Right atrium auricular region (tissue), 2 donors: ENCODE data around the gene XPO1. TPM values are rescaled to one million over a fixed set of nuclear protein-coding genes. Genes with fewer than 3 reads are reported as not detected.

Source experiments
- DNase-seq: peaks from one replicate; pipeline ENCODE4 v3.0.0-alpha.2; 2019; ENCODE audit warnings: low spot score
- H3K27ac ChIP-seq, 2 donors: fragments of 200-600 bp; sonication (generic); 1 replicate in 1 of 2; 2 replicates in 1 of 2; pipeline ENCODE4 v1.5.1; 2016 to 2019
- H3K27me3 ChIP-seq, 2 donors: fragments of 200-600 bp; sonication (generic); one replicate each; pipeline versions ENCODE4 v1.5.1 to v1.6.0; 2017 to 2019
- H3K36me3 ChIP-seq: fragments of 200-600 bp; sonication (generic); one replicate; pipeline ENCODE4 v1.5.1; 2016
- H3K4me1 ChIP-seq, 2 donors: fragments of 200-600 bp; sonication (generic); one replicate each; pipeline versions ENCODE4 v1.5.1 to v1.6.0; 2017 to 2019
- H3K4me3 ChIP-seq, 2 donors: fragments of 200-600 bp; sonication (generic); 1 replicate in 1 of 2; 2 replicates in 1 of 2; pipeline ENCODE4 v1.5.1; 2017 to 2019; ENCODE audit warnings: mild to moderate bottlenecking in 1 of 2, moderate library complexity in 1 of 2
- H3K9me3 ChIP-seq, 2 donors: fragments of 200-600 bp; sonication (generic); one replicate each; pipeline ENCODE4 v1.5.1; 2019
- CTCF ChIP-seq, 2 donors: fragments of 200-600 bp; sonication (generic); IDR thresholded peaks; one replicate each; pipeline ENCODE4 v1.5.1; 2019; ENCODE audit warnings: antibody characterized with exemption in 2 of 2
- total RNA-seq, 2 donors: library from RNA; depleted of rRNA; stranded (reverse); fragments of >200 nt; gene quantifications; one replicate each; pipeline ENCODE4 v1.1.0, GENCODE V29; 2016

XPO1 gene
- total RNA-seq, 2 donors from 2014 or later: 44.7 to 56.1 TPM

DNA sequence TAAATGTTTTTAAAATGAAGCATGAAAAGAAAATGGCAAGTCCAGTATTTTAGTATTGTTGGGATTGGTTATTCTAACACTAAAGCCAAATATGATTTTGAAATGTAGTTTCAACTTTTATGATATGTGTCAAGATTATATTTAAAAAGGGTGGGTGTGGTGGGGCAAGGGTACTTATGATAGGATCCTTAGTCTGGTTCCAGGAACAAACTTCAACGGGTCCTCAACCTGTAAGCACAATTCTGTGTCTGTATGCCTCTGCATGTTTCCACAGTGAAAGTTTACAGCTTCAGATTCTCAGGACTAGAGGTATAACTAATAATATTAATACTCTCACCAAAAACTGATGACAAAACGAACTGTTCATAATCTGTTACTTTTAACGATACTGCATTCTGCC, 73.1 kb downstream of the XPO1 start:
- Histone ChIP-seq H3K27me3 (no peaks in the 10 kb centered on the region), H3K4me3 (no peak overlapping the region), H3K36me3 (peaks cover 3% of the 10 kb centered on the region), H3K9me3 (no peaks in the 10 kb centered on the region), H3K27ac (no peak overlapping the region), H3K4me1 (peaks cover 0 to 38% of the 10 kb centered on the region in 2 donors)
- DNase-seq: no peak
- no peak for TF ChIP-seq CTCF (IDR thresholded peaks at IDR 0.05)

DNA sequence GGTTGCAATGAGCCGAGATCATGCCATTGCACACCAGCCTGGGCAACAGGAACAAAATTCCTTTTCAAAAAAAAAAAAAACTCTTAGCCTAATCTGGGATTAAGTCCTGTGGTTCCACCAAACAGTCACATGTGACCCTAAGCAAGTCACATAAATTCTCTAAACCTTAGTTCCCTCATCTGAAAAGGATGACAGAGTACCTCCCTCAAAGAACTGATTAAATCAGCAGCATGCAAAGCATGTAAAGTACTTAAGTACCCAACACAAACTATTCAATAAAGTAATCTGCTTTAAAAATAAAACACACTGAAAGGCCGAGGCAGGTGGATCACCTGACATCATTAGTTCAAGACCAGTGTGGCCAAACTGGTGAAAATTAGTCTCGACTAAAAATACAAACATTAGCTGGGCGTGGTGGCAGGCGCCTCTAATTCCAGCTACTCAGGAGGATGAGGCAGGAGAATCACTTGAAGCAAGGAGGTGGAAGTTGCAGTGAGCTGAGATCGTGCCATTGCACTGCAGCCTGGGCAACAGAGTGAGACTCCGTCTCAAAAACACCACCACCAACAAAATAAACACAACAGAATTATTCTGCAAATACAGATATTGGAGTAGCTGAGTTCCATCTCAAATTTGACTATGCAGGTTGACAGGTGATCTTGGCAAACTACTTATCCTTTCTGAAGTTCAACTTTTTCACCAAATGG, 74.2 kb downstream of the XPO1 start:
- no peak for TF ChIP-seq CTCF (IDR thresholded peaks at IDR 0.05)
- H3K4me3 ChIP-seq: no peak overlapping the region
- H3K4me1 ChIP-seq: peaks cover 0 to 38% of the 10 kb centered on the region in 2 donors
- H3K36me3 ChIP-seq: peaks cover 3% of the 10 kb centered on the region
- no peak for DNase-seq
- H3K27ac ChIP-seq: no peak overlapping the region
- H3K9me3 ChIP-seq: no peaks in the 10 kb centered on the region
- H3K27me3 ChIP-seq: no peaks in the 10 kb centered on the region

DNA sequence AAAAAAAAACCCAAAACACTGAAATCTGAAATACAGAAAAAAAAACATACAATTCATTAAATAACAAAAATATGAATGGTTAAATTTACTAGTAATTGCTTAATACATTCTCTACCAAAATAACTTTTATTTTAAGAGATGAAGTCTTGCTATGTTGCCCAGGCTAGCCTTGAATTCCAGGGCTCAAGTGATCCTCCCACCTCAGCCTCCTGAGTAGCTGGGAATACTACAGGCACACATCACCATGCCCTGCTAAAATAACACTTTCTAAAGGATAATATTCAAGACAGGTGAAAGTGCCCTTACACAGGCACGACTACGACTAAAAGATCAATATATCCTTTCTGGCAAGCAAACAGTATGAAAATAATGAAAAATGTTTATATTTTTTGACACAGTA, 76.8 kb downstream of the XPO1 start:
- no peak for TF ChIP-seq CTCF (IDR thresholded peaks at IDR 0.05)

DNA sequence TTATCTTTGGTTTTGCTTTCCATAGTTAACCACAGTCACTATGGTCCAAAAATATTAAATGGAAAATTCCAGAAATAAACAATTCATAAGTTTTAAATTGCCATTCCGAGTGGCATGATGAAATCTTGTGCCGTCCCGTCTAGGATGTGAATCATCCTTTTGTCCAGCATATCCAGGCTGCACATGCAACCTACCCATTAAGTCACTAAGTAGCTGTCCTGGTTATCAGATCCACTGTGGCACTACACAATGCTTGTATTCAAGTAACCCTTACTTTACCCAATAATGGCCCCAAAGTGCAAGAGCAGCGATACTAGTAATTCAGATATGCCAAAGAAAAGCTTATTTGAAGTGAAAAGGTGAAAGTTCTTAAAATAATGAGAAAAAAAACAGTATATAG, 78.0 kb downstream of the XPO1 start:
- H3K27ac ChIP-seq: no peak overlapping the region
- TF ChIP-seq CTCF (IDR thresholded peaks at IDR 0.05): no peak
- no peak for DNase-seq
- no peaks in the 10 kb centered on the region for H3K36me3 ChIP-seq
- no peak overlapping the region for H3K4me3 ChIP-seq
- no peaks in the 10 kb centered on the region for H3K9me3 ChIP-seq
- H3K27me3 ChIP-seq: no peaks in the 10 kb centered on the region
- H3K4me1 ChIP-seq: peaks cover 0 to 43% of the 10 kb centered on the region in 2 donors

More for the DNA sequence above, 76.8 kb downstream of the XPO1 start:
- DNase-seq: no peak
- Histone ChIP-seq H3K27ac (no peak overlapping the region), H3K4me3 (no peak overlapping the region), H3K9me3 (no peaks in the 10 kb centered on the region), H3K4me1 (peaks cover 0 to 40% of the 10 kb centered on the region in 2 donors), H3K36me3 (no peaks in the 10 kb centered on the region), H3K27me3 (no peaks in the 10 kb centered on the region)

GRCh38 chr2:61456746-61457420, 81.3 kb downstream of the XPO1 start:
- H3K4me3 ChIP-seq: no peak overlapping the region
- H3K27me3 ChIP-seq: no peaks in the 10 kb centered on the region
- no peak for TF ChIP-seq CTCF (IDR thresholded peaks at IDR 0.05)
- DNase-seq: no peak
- no peaks in the 10 kb centered on the region for H3K9me3 ChIP-seq
- H3K36me3 ChIP-seq: no peaks in the 10 kb centered on the region
- peak overlapping the region in 1 of 2 donors; percentile 46 for H3K27ac ChIP-seq
- H3K4me1 ChIP-seq: peaks cover 0 to 38% of the 10 kb centered on the region in 2 donors
